CD1c-positive myeloid dendritic cell (primary cell): ENCODE results near the gene PTPN12.

Experiments
- DNase-seq: peaks from one replicate; pipeline ENCODE4 v3.0.0-alpha.2; 2016; ENCODE audit errors: extremely low spot score

PTPN12 gene

GRCh38 chr7:77662869-77663268 is 125.8 kb downstream of the PTPN12 start:
- no peak for DNase-seq

- DNase-seq, result no peak
Observed at GRCh38 chr7:77664715-77665114, 127.6 kb downstream of the PTPN12 start.

- DNase-seq, result no peak
Observed at GRCh38 chr7:77665161-77665560, 128.1 kb downstream of the PTPN12 start.

- DNase-seq, result no peak
Observed at GRCh38 chr7:77667459-77668086, 130.5 kb downstream of the PTPN12 start.

DNA sequence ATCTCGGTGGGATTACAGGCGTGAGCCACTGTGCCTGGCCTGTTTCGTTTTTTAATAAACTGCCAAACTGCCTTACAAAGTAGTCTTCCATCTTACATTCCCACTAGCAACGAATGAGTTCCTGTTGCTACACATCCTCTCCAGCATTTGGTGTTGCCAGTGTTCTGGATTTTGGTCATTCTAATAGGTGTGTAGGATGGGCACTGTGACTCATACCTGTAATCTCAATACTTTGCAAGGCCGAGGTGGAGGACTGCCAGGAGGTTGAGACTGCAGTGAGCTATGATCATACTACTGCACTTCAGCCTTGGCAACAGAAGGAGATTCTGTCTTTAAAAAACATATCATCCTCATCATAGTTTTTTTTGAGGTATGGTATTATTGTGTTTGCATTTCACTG is 137.8 kb downstream of the PTPN12 start:
- no peak for DNase-seq

DNA sequence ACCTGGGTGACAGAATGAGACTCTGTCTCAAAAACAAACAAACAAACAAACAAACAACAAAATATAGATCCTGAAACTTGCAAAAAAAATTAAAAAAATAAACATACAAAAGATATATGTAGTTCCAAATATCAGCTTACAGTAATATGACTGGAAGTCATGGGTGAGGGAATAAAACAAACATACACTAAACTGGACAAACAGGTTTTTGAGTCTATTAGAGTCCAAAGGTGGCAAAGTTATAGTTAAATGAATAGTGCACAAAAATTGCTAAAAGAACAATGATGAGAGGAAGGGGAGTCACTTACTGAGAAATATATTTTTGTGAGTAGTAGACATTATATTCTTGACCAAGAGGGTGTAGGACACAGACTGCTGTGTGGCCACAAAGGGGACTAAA is 142.5 kb downstream of the PTPN12 start:
- DNase-seq, result no peak

DNA sequence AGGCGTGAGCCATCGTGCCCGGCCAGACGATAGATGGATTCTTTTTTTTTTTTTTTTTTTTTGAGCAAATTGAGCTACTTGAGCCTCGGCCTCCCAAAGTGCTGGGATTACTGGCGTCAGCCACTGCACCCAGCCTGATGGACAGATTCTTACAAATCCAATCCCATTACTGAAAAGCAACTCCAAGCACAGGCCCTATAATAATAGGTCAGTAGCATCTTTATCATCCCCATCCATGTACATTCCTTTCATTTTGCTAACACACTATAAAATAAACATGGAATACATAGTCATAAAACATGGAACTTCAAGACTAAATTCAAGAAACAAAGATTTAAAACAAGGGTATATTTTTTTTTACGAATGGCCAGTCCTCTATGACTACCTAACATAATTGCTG is 143.2 kb downstream of the PTPN12 start:
- DNase-seq, result no peak

GRCh38 chr7:77684030-77684429 is 146.9 kb downstream of the PTPN12 start:
- DNase-seq, result no peak

- peak; percentile 62 for DNase-seq
Observed at GRCh38 chr7:77685233-77685632, 148.1 kb downstream of the PTPN12 start.

GRCh38 chr7:77687100-77687746 is 150.1 kb downstream of the PTPN12 start:
- no peak for DNase-seq

- no peak for DNase-seq
Observed at GRCh38 chr7:77687747-77688144, 150.7 kb downstream of the PTPN12 start.
